IMR-90 (cell line): ENCODE results near the gene GALNT7. TPM values are rescaled to one million over a fixed set of nuclear protein-coding genes. Genes with fewer than 3 reads are reported as not detected.

Source experiments
- ATAC-seq: fragments of 200-7000 bp; cut with Tn5 transposase; 2 replicates; pipeline ENCODE4 v1.9.1; 2020; ENCODE audit warnings: low read depth, mild to moderate bottlenecking, moderate library complexity
- BruUV-seq: library from RNA; stranded (reverse); fragments of 400-500 nt; replicated peaks from 2 replicates; lab custom pipeline; 2021; lab: Mats Ljungman, UMichigan
- CTCF ChIA-PET: fragments of 300-600 bp; formaldehyde crosslinking; extraction: SDS; loops from one replicate; lab custom pipeline; 2021; ENCODE audit warnings: antibody characterized with exemption; lab: Yijun Ruan, JAX
- POLR2A ChIA-PET: fragments of 300-600 bp; sonication (Branson Sonifier 250); formaldehyde crosslinking; loops from one replicate; lab custom pipeline; 2022; ENCODE audit warnings: antibody characterized with exemption; ENCODE audit not compliant: unreplicated experiment; lab: Charles Lee
- DNase-seq: peaks from one replicate; pipeline ENCODE4 v3.0.0; 2013
- H2AFZ ChIP-seq: replicated peaks from 2 replicates; pipeline ENCODE3; 2013; ENCODE audit warnings: low read length, mild to moderate bottlenecking; ENCODE audit not compliant: poor library complexity
- H2AK5ac ChIP-seq: 2 replicates; pipeline ENCODE4 v1.6.1; 2013; ENCODE audit warnings: low read depth, low read length, inconsistent platforms
- H2AK9ac ChIP-seq: replicated peaks from 2 replicates; pipeline ENCODE3; 2013; ENCODE audit warnings: mild to moderate bottlenecking, low read depth, low read length, moderate library complexity; ENCODE audit not compliant: poor library complexity
- H2BK120ac ChIP-seq: 2 replicates; pipeline ENCODE4 v1.6.1; 2013; ENCODE audit warnings: low read depth, low read length, inconsistent platforms
- H2BK15ac ChIP-seq: 3 replicates; pipeline ENCODE4 v1.6.1; 2013; ENCODE audit warnings: low read depth, low read length, inconsistent platforms
- H2BK20ac ChIP-seq: 2 replicates; pipeline ENCODE4 v1.6.1; 2013; ENCODE audit warnings: low read depth, mild to moderate bottlenecking, inconsistent platforms, low read length, moderate library complexity
- H2BK5ac ChIP-seq: 2 replicates; pipeline ENCODE4 v1.6.1; 2013; ENCODE audit warnings: mild to moderate bottlenecking, low read depth, low read length, inconsistent platforms; ENCODE audit not compliant: poor library complexity, severe bottlenecking
- H3K14ac ChIP-seq: replicated peaks from 2 replicates; pipeline ENCODE4 v1.6.1; 2013; ENCODE audit warnings: low read depth, low read length, inconsistent platforms
- H3K18ac ChIP-seq: 2 replicates; pipeline ENCODE4 v1.6.1; 2013; ENCODE audit warnings: low read depth, low read length, control low read depth
- H3K23ac ChIP-seq: 2 replicates; pipeline ENCODE4 v1.6.1; 2013; ENCODE audit warnings: low read depth, low read length, inconsistent platforms
- H3K27ac ChIP-seq: 2 replicates; pipeline ENCODE4 v1.5.1; 2013; ENCODE audit warnings: mild to moderate bottlenecking, control low read depth, low read length; ENCODE audit not compliant: insufficient read depth
- H3K27me3 ChIP-seq: 2 replicates; pipeline ENCODE4 v1.6.1; 2013; ENCODE audit warnings: low read length; ENCODE audit not compliant: control insufficient read depth, insufficient read depth
- H3K36me3 ChIP-seq: 2 replicates; pipeline ENCODE4 v1.6.1; 2013; ENCODE audit warnings: low read length, mixed read lengths; ENCODE audit not compliant: control insufficient read depth, insufficient read depth
- H3K4ac ChIP-seq: 2 replicates; pipeline ENCODE4 v1.6.1; 2013; ENCODE audit warnings: low read depth, low read length, inconsistent platforms
- H3K4me1 ChIP-seq: 2 replicates; pipeline ENCODE4 v1.6.1; 2013; ENCODE audit warnings: low read length, mixed read lengths; ENCODE audit not compliant: control insufficient read depth, insufficient read depth
- H3K4me2 ChIP-seq: 2 replicates; pipeline ENCODE4 v1.6.1; 2013; ENCODE audit warnings: low read depth, mild to moderate bottlenecking, control low read depth, low read length, moderate library complexity
- H3K4me3 ChIP-seq: 2 replicates; pipeline ENCODE4 v1.5.1; 2013; ENCODE audit warnings: low read depth, mild to moderate bottlenecking, control low read depth, low read length, moderate library complexity; ENCODE audit not compliant: insufficient read depth
- H3K56ac ChIP-seq: 2 replicates; pipeline ENCODE4 v1.6.1; 2013; ENCODE audit warnings: low read length, inconsistent platforms; ENCODE audit not compliant: insufficient read depth; ENCODE audit errors: extremely low read depth
- H3K79me1 ChIP-seq, 2 experiments: 2 replicates each; pipeline ENCODE4 v1.6.1; 2013; ENCODE audit warnings: low read length in 2 of 2, inconsistent platforms in 1 of 2, low read depth in 1 of 2
- H3K9ac ChIP-seq: 2 replicates; pipeline ENCODE4 v1.6.1; 2013; ENCODE audit warnings: low read depth, low read length, control low read depth
- H3K9me1 ChIP-seq: 2 replicates; pipeline ENCODE4 v1.6.1; 2013; ENCODE audit warnings: low read length, inconsistent platforms; ENCODE audit not compliant: insufficient read depth
- H3K9me3 ChIP-seq: 2 replicates; pipeline ENCODE4 v1.6.1; 2013; ENCODE audit warnings: low read length; ENCODE audit not compliant: control insufficient read depth, insufficient read depth
- H4K20me1 ChIP-seq: 2 replicates; pipeline ENCODE4 v1.6.1; 2013; ENCODE audit warnings: low read length, inconsistent platforms; ENCODE audit not compliant: insufficient read depth
- H4K5ac ChIP-seq: 2 replicates; pipeline ENCODE4 v1.6.1; 2013; ENCODE audit warnings: mild to moderate bottlenecking, low read depth, low read length, control low read depth
- H4K8ac ChIP-seq, 2 experiments: 2 replicates each; pipeline ENCODE4 v1.6.1; 2013; ENCODE audit warnings: low read depth in 2 of 2, low read length in 2 of 2, control low read depth in 1 of 2, inconsistent platforms in 1 of 2
- H4K91ac ChIP-seq: 2 replicates; pipeline ENCODE4 v1.6.1; 2013; ENCODE audit warnings: low read depth, low read length, inconsistent platforms; ENCODE audit not compliant: insufficient read depth
- CEBPB ChIP-seq: IDR thresholded peaks from 2 replicates; pipeline ENCODE4 v1.6.1; 2012; ENCODE audit warnings: low read depth, low read length, improper control_type of control experiment
- RAD21 ChIP-seq: IDR thresholded peaks from 2 replicates; pipeline ENCODE4 v1.6.1; 2012; ENCODE audit warnings: low read length, improper control_type of control experiment
- RCOR1 ChIP-seq: IDR thresholded peaks from 2 replicates; pipeline ENCODE4 v1.6.1; 2012; ENCODE audit warnings: mild to moderate bottlenecking, low read length, improper control_type of control experiment; ENCODE audit not compliant: insufficient replicate concordance
- RFX5 ChIP-seq: IDR thresholded peaks from 2 replicates; pipeline ENCODE4 v1.8.0; 2012; ENCODE audit warnings: low read depth, mild to moderate bottlenecking, low read length, moderate library complexity
- SMC3 ChIP-seq: fragments of 150-350 bp; IDR thresholded peaks from 2 replicates; pipeline ENCODE4 v1.6.1; 2016; ENCODE audit warnings: low read depth, mild to moderate bottlenecking, antibody characterized with exemption, low read length, moderate library complexity
- WGBS, 2 experiments: methylation state at CpG; one replicate each; pipeline versions ENCODE4 v1.1.5 to v1.1.7; 2013; ENCODE audit warnings: missing lambda C conversion rate in 2 of 2; ENCODE audit not compliant: insufficient read length in 1 of 2; ENCODE audit errors: extremely low coverage in 2 of 2; 5-methylcytosine and 5-hydroxymethylcytosine counted together
- dilution Hi-C: fragments of 300-500 bp; cut with HindIII; formaldehyde crosslinking; loops from one replicate; pipeline ENCODE4 v1.14.3; 2018; ENCODE audit warnings: low sequenced_read_pairs; ENCODE audit not compliant: unreplicated experiment
- in situ Hi-C: fragments of 300-500 bp; cut with MboI; formaldehyde crosslinking; loops from 3 replicates; pipeline ENCODE4 v1.14.3; 2019; ENCODE audit warnings: low sequenced_read_pairs, inconsistent platforms, mixed read lengths
- intact Hi-C: fragments of 100-400 bp; cut with micrococcal nuclease; formaldehyde crosslinking; loops from 2 replicates; pipeline ENCODE4 v1.10.0; 2022
- polyA plus RNA-seq, 3 experiments: library from polyadenylated mRNA; depleted of rRNA; stranded (reverse); fragments of >200 nt; gene quantifications; 2 replicates each; pipeline ENCODE4 v1.2.3, GENCODE V29; 2012; ENCODE audit warnings: low replicate concordance in 1 of 3
- total RNA-seq: library from RNA; depleted of rRNA; stranded (reverse); fragments of >200 nt; gene quantifications from 2 replicates; pipeline ENCODE4 v1.2.3, GENCODE V29; 2012
- TF ChIP-seq, protein P1 (sequence below): fragments of 150-350 bp; IDR thresholded peaks from 2 replicates; pipeline ENCODE4 v1.6.1; 2016; ENCODE audit warnings: low read depth, mild to moderate bottlenecking, low read length, moderate library complexity, borderline replicate concordance

The GALNT7 gene
- total and polyA plus RNA-seq, 2 of the 4 experiments (the other 2 are of a cell fraction): 19.1 to 31.2 TPM

- POLR2A ChIA-PET: no interaction called here
- BruUV-seq: no TSS peak
- no CpG with 5 or more reads among the region's 2 CpGs for WGBS, 2 experiments
Measured at GRCh38 chr4:173153445-173153844, 15.2 kb upstream of the GALNT7 start.

More at GRCh38 chr4:173153445-173153844, 15.2 kb upstream of the GALNT7 start:
- Histone ChIP-seq H3K14ac (no peak overlapping the region), H3K27ac (no peak overlapping the region), H4K8ac (no peak overlapping the region), H3K4ac (no peak overlapping the region), H3K4me2 (no peak overlapping the region), H3K9me3 (no peaks in the 10 kb centered on the region), H3K27me3 (no peaks in the 10 kb centered on the region), H4K20me1 (no peaks in the 10 kb centered on the region), H3K18ac (no peak overlapping the region), H3K36me3 (no peaks in the 10 kb centered on the region), H2BK5ac (no peak overlapping the region), H3K23ac (no peak overlapping the region), H3K56ac (no peak overlapping the region), H4K5ac (no peak overlapping the region), H2BK120ac (no peak overlapping the region), H2AFZ (no peak overlapping the region), H2AK5ac (no peak overlapping the region), H3K9ac (no peak overlapping the region), H3K4me1 (no peaks in the 10 kb centered on the region), H2BK20ac (no peak overlapping the region), H4K91ac (no peak overlapping the region), H3K79me1 (no peaks in the 10 kb centered on the region), H3K4me3 (no peak overlapping the region), H2BK15ac (no peak overlapping the region), H3K9me1 (no peaks in the 10 kb centered on the region), H2AK9ac (no peak overlapping the region)
- no peak for ATAC-seq
- CTCF ChIA-PET: interaction anchor here (0.5 kb wide), 1 partner anchor 19 kb away, joined by 3 read pairs; no protein-coding TSS in a partner anchor
- no peak for DNase-seq
- in situ Hi-C loops: no loop called here
- intact Hi-C loops: no loop called here
- dilution Hi-C loops: no loop called here
- TF ChIP-seq, protein P1, sequence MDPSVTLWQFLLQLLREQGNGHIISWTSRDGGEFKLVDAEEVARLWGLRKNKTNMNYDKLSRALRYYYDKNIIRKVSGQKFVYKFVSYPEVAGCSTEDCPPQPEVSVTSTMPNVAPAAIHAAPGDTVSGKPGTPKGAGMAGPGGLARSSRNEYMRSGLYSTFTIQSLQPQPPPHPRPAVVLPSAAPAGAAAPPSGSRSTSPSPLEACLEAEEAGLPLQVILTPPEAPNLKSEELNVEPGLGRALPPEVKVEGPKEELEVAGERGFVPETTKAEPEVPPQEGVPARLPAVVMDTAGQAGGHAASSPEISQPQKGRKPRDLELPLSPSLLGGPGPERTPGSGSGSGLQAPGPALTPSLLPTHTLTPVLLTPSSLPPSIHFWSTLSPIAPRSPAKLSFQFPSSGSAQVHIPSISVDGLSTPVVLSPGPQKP: no peak
- TF ChIP-seq SMC3: no peak
- TF ChIP-seq RAD21: no peak
- TF ChIP-seq RCOR1: no peak
- no peak for TF ChIP-seq RFX5
- no peak for TF ChIP-seq CEBPB
